DOHH2 (cell line): Measurements from ENCODE around the gene HIPK1.

Source experiments
- H3F3A ChIP-seq: fragments of 200-600 bp; sonication (generic), shearing (Covaris generic); 2 replicates; pipeline ENCODE4 v1.6.0; 2016; ENCODE audit warnings: antibody characterized with exemption, mild to moderate bottlenecking; ENCODE audit not compliant: control insufficient read depth, insufficient read depth
- H3K27ac ChIP-seq: fragments of 200-600 bp; sonication (generic); 2 replicates; pipeline ENCODE4 v1.5.1; 2014; ENCODE audit warnings: low read depth, mild to moderate bottlenecking, low read length, moderate library complexity
- H3K27me3 ChIP-seq: fragments of 200-600 bp; sonication (generic); 2 replicates; pipeline ENCODE4 v1.6.1; 2014; ENCODE audit warnings: mild to moderate bottlenecking, low read length, mixed read lengths; ENCODE audit not compliant: control insufficient read depth
- H3K36me3 ChIP-seq: fragments of 200-600 bp; sonication (generic); 2 replicates; pipeline ENCODE4 v1.6.1; 2014; ENCODE audit warnings: mild to moderate bottlenecking, low read length, moderate library complexity, mixed read lengths; ENCODE audit not compliant: control insufficient read depth
- H3K4me1 ChIP-seq: fragments of 200-600 bp; sonication (generic); 2 replicates; pipeline ENCODE4 v1.6.1; 2014; ENCODE audit warnings: mild to moderate bottlenecking, low read length, mixed read lengths; ENCODE audit not compliant: control insufficient read depth
- H3K4me2 ChIP-seq: fragments of 200-600 bp; sonication (generic); 2 replicates; pipeline ENCODE4 v1.6.0; 2014; ENCODE audit warnings: mild to moderate bottlenecking, low read length, moderate library complexity
- H3K4me3 ChIP-seq: fragments of 200-600 bp; sonication (generic); 2 replicates; pipeline ENCODE4 v1.5.1; 2014; ENCODE audit warnings: mild to moderate bottlenecking, low read length, mixed read lengths
- H3K79me2 ChIP-seq: fragments of 200-600 bp; sonication (generic); 2 replicates; pipeline ENCODE4 v1.6.1; 2014; ENCODE audit warnings: mild to moderate bottlenecking, low read length, mixed read lengths; ENCODE audit not compliant: control insufficient read depth
- H3K9me2 ChIP-seq: fragments of 200-600 bp; sonication (generic); replicated peaks from 2 replicates; pipeline ENCODE4 v1.6.1; 2014; ENCODE audit warnings: mild to moderate bottlenecking, low read length, mixed read lengths; ENCODE audit not compliant: control insufficient read depth
- H3K9me3 ChIP-seq: fragments of 200-600 bp; sonication (generic); 2 replicates; pipeline ENCODE4 v1.6.1; 2014; ENCODE audit warnings: antibody characterized with exemption, low read length, mixed read lengths; ENCODE audit not compliant: control insufficient read depth, insufficient read depth
- H4K20me1 ChIP-seq: fragments of 200-600 bp; sonication (generic); 2 replicates; pipeline ENCODE4 v1.6.0; 2014; ENCODE audit warnings: low read depth, mild to moderate bottlenecking, antibody characterized with exemption, low read length, moderate library complexity; ENCODE audit not compliant: control insufficient read depth, insufficient read depth
- CTCF ChIP-seq: fragments of 200-600 bp; sonication (generic); IDR thresholded peaks from one replicate; pipeline ENCODE4 v1.5.1; 2014; ENCODE audit warnings: antibody characterized with exemption, mild to moderate bottlenecking, low read depth, low read length; ENCODE audit not compliant: poor library complexity, severe bottlenecking
- EZH2phosphoT487 ChIP-seq: fragments of 200-600 bp; sonication (generic); IDR thresholded peaks from 2 replicates; pipeline ENCODE4 v1.6.1; 2017; ENCODE audit warnings: borderline replicate concordance, mild to moderate bottlenecking, antibody characterized with exemption, low read length, moderate library complexity, mixed read lengths

Gene HIPK1

DNA sequence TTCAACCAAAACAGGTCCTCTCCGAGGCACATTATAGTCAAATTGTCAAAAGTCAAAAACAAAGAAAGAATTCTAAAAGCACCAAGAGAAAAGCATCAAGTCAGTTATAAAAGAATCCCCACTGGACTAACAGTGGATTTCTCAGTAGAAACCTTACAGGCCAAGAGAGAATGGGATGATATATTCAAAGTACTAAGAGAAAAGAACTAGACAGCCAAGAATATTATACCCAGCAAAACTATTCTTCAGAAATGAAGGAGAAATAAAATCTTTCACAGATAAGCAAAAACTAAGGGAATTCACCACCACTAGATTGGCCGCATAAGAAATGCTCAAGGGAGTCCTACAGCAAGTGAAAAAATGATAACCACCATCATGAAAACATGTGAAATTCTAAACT, 66.3 kb downstream of the HIPK1 start:
- no peaks in the 10 kb centered on the region for H3F3A ChIP-seq
- no peaks in the 10 kb centered on the region for H3K36me3 ChIP-seq
- H3K9me2 ChIP-seq, result no peaks in the 10 kb centered on the region
- TF ChIP-seq CTCF (no peak), EZH2phosphoT487 (no peak)
- H3K27me3 ChIP-seq, result no peaks in the 10 kb centered on the region
- H4K20me1 ChIP-seq, result no peaks in the 10 kb centered on the region
- no peaks in the 10 kb centered on the region for H3K4me1 ChIP-seq
- H3K4me2 ChIP-seq, result no peak overlapping the region
- peaks cover 12% of the 10 kb centered on the region for H3K9me3 ChIP-seq
- H3K4me3 ChIP-seq, result no peak overlapping the region
- no peak overlapping the region for H3K27ac ChIP-seq
- H3K79me2 ChIP-seq, result no peaks in the 10 kb centered on the region

- H3K4me3 ChIP-seq, result no peak overlapping the region
- H4K20me1 ChIP-seq, result no peaks in the 10 kb centered on the region
- no peaks in the 10 kb centered on the region for H3K4me1 ChIP-seq
- H3K27me3 ChIP-seq, result no peaks in the 10 kb centered on the region
- H3K4me2 ChIP-seq, result no peak overlapping the region
- peaks cover 12% of the 10 kb centered on the region for H3K9me3 ChIP-seq
- no peaks in the 10 kb centered on the region for H3F3A ChIP-seq
- no peaks in the 10 kb centered on the region for H3K79me2 ChIP-seq
- H3K27ac ChIP-seq, result no peak overlapping the region
- H3K36me3 ChIP-seq, result no peaks in the 10 kb centered on the region
- no peaks in the 10 kb centered on the region for H3K9me2 ChIP-seq
- TF ChIP-seq CTCF (no peak), EZH2phosphoT487 (no peak)
These were observed 69.2 kb downstream of the HIPK1 start for GRCh38 chr1:113998361-113998760.

- Histone ChIP-seq H3K36me3 (no peaks in the 10 kb centered on the region), H3K9me2 (no peaks in the 10 kb centered on the region), H3K9me3 (peaks cover 8% of the 10 kb centered on the region), H3K27ac (no peak overlapping the region), H4K20me1 (no peaks in the 10 kb centered on the region), H3K27me3 (no peaks in the 10 kb centered on the region; the same call in 1 of the 2 replicates), H3K4me3 (no peak overlapping the region), H3K4me2 (no peak overlapping the region), H3F3A (no peaks in the 10 kb centered on the region), H3K79me2 (no peaks in the 10 kb centered on the region), H3K4me1 (no peaks in the 10 kb centered on the region)
- TF ChIP-seq EZH2phosphoT487 (no peak), CTCF (no peak)
These were observed 70.1 kb downstream of the HIPK1 start for GRCh38 chr1:113999233-113999632.

- Histone ChIP-seq H3K4me3 (no peak overlapping the region), H3K4me1 (no peaks in the 10 kb centered on the region), H3K79me2 (no peaks in the 10 kb centered on the region), H3K27me3 (no peaks in the 10 kb centered on the region; the same call in 1 of the 2 replicates), H3F3A (no peaks in the 10 kb centered on the region), H3K36me3 (no peaks in the 10 kb centered on the region), H3K9me3 (peaks cover 8% of the 10 kb centered on the region), H3K27ac (no peak overlapping the region), H3K9me2 (no peaks in the 10 kb centered on the region), H4K20me1 (no peaks in the 10 kb centered on the region), H3K4me2 (no peak overlapping the region)
- TF ChIP-seq EZH2phosphoT487 (no peak), CTCF (no peak)
These were observed 70.7 kb downstream of the HIPK1 start for GRCh38 chr1:113999799-114000198.
